ENCODE data around the gene FSCB.
A peak's percentile ranks its signal among the peaks of the same experiment; 100 is the strongest.
"Not testable (repeated sequence)": the region's sequence is repeated elsewhere in the genome, so short reads cannot be mapped to it uniquely, and the experiment has no call there.

FSCB gene

GRCh38 chr14:44507183-44507582 lies at the start of gene FSCB:
TSS of gene FSCB (minus strand) at chr14:44507283. CDS start at chr14:44506987, 296 bp downstream.
- DNase-seq (ENCODE audit: low spot score) = no peak

- DNase-seq (ENCODE audit: low spot score) = no peak
These were observed 24.6 kb upstream of the FSCB start for GRCh38 chr14:44531658-44532057.

GRCh38 chr14:44530475-44530874 lies 23.4 kb upstream of the FSCB start:
- no peak for DNase-seq (ENCODE audit: low spot score)

- peak; percentile 11 for DNase-seq (ENCODE audit: low spot score)
These were observed 21.9 kb upstream of the FSCB start for GRCh38 chr14:44529026-44529425.

- DNase-seq (ENCODE audit: low spot score) = no peak
These were observed 21.1 kb upstream of the FSCB start for GRCh38 chr14:44528180-44528579.

- DNase-seq (ENCODE audit: low spot score) = no peak
These were observed 18.2 kb upstream of the FSCB start for GRCh38 chr14:44525237-44525636.

GRCh38 chr14:44515668-44516067 lies 8.6 kb upstream of the FSCB start:
- DNase-seq (ENCODE audit: low spot score) = not testable (repeated sequence)

- no peak for DNase-seq (ENCODE audit: low spot score)
These were observed 1.8 kb upstream of the FSCB start for GRCh38 chr14:44508834-44509233.

GRCh38 chr14:44505588-44505987 lies 1.5 kb downstream of the FSCB start:
- no peak for DNase-seq (ENCODE audit: low spot score)

- no peak for DNase-seq (ENCODE audit: low spot score)
These were observed 9.9 kb downstream of the FSCB start for GRCh38 chr14:44497148-44497547.

- no peak for DNase-seq (ENCODE audit: low spot score)
These were observed 12.9 kb downstream of the FSCB start for GRCh38 chr14:44494137-44494536.

- DNase-seq (ENCODE audit: low spot score) = no peak
These were observed 16.1 kb downstream of the FSCB start for GRCh38 chr14:44490966-44491365.

- DNase-seq (ENCODE audit: low spot score) = no peak
These were observed 29.1 kb downstream of the FSCB start for GRCh38 chr14:44477953-44478352.

- no peak for DNase-seq (ENCODE audit: low spot score)
These were observed 38.3 kb downstream of the FSCB start for GRCh38 chr14:44468771-44469170.

- no peak for DNase-seq (ENCODE audit: low spot score)
These were observed 43.6 kb downstream of the FSCB start for GRCh38 chr14:44463356-44464004.

- DNase-seq (ENCODE audit: low spot score) = no peak
These were observed 44.7 kb downstream of the FSCB start for GRCh38 chr14:44462381-44462780.

GRCh38 chr14:44461811-44462210 lies 45.3 kb downstream of the FSCB start:
- DNase-seq (ENCODE audit: low spot score) = no peak
